Measurements from ENCODE around the gene ASIC3.
"Not testable (repeated sequence)": the region's sequence is repeated elsewhere in the genome, so short reads cannot be mapped to it uniquely, and the experiment has no call there.

Gene ASIC3

DNA sequence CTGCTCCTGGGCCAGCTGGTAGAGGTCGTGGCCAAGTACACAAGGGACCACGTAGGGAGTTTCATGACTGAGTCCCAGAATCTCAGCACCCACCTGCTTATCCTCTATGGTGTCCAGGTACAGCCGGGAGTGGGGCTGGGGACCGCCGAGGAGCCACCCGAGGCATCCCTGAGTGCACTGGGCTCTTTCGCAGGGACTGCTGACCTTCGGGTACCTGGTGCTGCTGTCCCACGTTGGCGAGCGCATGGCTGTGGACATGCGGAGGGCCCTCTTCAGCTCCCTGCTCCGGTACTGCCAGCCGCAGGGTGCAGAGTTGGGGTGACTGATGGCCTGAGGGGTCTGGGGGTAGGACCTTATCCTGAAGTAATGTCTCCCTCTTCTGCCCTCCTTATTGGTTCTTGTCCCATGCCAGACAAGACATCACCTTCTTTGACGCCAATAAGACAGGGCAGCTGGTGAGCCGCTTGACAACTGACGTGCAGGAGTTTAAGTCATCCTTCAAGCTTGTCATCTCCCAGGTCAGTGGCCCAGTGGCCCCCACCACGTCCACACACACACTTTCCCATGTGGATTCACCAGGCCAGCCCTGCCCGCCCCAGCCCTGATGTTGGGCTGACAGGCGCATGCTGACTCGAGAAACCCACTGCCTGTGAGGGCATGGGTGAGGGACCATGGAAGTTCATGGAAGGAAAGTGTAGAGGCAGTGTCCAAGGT, 13.9 kb upstream of the ASIC3 start:
- DNase-seq, result no peak

GRCh38 chr7:151035026-151035717, 13.2 kb upstream of the ASIC3 start:
- no peak for DNase-seq

DNA sequence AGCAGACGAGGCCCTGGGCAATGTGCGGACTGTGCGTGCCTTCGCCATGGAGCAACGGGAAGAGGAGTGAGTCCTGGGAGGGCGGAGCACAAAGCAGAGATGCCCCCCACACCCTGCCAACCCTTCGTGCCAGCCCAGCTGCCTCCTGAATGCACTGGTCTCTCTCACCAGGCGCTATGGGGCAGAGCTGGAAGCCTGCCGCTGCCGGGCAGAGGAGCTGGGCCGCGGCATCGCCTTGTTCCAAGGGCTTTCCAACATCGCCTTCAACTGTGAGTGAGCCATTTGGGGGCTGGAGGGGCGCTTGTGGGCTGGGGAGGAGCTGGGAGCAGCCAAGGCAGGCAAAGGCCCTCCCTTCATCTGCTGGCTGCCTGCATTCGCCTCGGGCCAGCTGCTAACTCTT, 12.4 kb upstream of the ASIC3 start:
- DNase-seq, result no peak

DNA sequence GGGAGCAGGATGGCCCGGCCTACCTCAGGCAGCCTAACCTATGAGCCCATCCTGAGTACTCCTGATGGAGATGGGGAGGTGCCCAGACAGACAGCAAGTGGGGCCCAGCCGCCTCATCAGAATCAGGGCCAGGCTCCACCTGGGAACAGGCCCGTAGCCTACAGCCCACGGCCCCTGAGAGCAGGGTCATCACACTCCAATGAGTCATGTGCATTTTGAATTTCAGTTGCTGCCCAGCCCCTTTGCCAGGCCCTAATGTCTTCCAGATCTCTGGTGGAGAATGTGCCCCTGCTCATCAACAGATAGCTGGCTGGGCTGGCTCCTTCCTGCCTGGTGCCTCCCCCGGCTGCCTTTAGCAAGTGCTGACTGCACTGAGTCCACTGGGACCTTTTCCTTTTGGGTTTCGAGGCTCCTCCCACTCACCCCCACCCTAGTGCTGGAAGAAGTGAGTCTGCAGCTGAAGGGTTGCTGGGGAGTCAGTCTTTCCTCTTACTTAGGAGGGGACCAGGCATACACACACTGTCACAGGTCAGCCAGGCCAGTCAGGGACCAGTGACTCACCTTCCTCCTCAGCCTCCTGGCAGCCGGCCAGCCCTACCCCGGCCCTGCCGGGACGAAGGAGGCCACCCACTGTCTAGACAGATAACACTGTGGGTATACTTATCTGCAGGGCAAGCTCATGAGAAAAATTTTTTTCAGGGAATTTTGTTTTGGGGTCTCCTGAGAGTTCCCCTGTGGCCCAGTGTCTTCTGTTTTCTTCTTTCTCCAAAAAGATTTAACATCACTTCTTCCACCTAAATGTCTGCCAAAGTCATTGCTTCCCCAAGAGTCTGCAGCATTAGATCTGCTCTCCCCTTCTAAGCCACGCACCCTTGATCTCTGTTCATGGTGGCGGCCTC, 9.1 kb upstream of the ASIC3 start:
- peak; percentile 33 for DNase-seq

- DNase-seq, result no peak
Observed at GRCh38 chr7:151039850-151040548, 8.3 kb upstream of the ASIC3 start.

- no peak for DNase-seq
Observed at GRCh38 chr7:151040616-151041375, 7.5 kb upstream of the ASIC3 start.

- DNase-seq, result not testable (repeated sequence)
Observed at GRCh38 chr7:151043449-151043848, 4.9 kb upstream of the ASIC3 start.

- DNase-seq, result no peak
Observed at GRCh38 chr7:151043959-151044358, 4.4 kb upstream of the ASIC3 start.

DNA sequence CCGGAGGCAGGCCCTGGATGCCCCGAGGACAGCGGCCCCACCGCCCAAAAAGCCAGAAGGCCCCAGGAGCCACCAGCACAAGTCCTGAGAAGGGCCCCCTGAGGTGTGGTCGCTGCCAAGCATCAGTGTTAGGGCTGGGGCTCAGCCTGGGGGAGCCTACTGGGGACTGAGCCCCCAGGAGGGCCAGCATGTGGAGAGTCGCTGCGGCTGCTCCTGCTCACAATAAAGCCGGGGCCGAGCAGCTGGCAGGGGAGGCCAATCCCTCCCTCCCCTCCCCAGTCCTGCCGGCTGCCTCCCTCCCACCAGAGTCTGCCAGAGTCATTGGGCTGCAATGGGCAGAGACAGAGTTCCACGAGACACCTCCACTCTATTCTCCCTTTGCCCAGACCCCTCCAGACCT, 3.1 kb upstream of the ASIC3 start:
- no peak for DNase-seq

DNA sequence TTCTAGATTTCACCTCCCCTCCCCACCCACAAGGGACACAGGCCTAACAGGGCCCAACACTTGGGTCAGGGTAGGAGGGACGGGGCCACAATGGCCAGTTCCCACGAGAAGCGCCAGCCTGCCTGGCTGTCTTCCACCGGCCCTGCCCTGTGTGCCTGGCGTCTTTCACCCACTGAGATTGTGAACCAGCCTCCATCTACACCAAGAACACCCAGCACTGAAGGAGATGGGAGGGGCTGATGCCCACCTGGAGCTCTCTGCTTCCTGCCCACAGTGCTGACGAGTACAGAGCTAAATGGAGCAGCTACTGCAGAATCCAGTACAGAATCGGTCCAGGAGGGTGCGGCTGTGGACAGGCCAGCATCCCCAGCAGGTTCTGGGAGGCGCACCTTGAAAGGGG, 2.4 kb upstream of the ASIC3 start:
- DNase-seq, result no peak

- no peak for DNase-seq
Observed at GRCh38 chr7:151046603-151047573, 1.4 kb upstream of the ASIC3 start.

- no peak for DNase-seq
Observed at GRCh38 chr7:151048911-151049463, 656 bp downstream of the ASIC3 start.

GRCh38 chr7:151051108-151051507, 2.8 kb downstream of the ASIC3 start:
- peak; percentile 58 for DNase-seq

DNA sequence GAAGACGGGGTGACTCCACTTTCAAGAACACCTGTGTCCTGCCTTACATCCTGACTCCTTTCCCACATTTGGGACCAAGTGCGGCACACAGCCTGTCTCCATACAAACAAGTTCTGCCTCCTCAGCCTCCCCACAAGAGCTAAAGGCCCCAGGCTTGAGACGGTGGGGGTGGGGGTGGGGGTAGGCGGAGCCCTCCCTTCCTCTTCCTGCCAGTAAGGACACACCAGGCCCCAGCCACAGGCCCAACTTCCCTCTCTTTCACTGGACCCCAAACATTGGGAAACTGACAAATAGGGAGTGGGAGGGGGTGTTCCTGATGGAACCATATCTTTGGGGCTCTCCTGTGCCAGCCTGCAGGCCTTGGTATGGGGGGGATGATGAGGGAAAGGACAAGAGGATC, 4.8 kb downstream of the ASIC3 start:
- DNase-seq, result no peak

DNA sequence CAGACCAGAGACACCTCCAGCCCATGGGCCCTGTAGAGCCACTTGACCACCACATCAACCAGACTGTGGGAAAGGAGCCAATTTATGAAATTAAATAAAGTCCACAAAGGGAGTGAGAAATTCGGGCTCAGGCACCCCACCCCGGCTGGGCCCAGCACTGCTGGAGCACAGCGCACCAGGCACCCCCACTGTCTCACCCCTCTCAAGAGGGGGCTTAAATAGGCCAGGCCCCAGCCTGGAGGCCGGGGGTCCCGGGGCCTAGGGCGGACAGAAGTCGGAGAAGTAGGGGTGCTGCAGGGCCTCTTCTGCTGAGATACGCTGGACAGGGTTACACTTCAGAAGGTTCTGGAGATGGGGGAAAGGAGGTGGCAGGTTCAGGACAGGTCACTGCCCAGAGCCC, 5.4 kb downstream of the ASIC3 start:
- DNase-seq, result no peak

- no peak for DNase-seq
Observed at GRCh38 chr7:151056283-151056665, 7.9 kb downstream of the ASIC3 start.

DNA sequence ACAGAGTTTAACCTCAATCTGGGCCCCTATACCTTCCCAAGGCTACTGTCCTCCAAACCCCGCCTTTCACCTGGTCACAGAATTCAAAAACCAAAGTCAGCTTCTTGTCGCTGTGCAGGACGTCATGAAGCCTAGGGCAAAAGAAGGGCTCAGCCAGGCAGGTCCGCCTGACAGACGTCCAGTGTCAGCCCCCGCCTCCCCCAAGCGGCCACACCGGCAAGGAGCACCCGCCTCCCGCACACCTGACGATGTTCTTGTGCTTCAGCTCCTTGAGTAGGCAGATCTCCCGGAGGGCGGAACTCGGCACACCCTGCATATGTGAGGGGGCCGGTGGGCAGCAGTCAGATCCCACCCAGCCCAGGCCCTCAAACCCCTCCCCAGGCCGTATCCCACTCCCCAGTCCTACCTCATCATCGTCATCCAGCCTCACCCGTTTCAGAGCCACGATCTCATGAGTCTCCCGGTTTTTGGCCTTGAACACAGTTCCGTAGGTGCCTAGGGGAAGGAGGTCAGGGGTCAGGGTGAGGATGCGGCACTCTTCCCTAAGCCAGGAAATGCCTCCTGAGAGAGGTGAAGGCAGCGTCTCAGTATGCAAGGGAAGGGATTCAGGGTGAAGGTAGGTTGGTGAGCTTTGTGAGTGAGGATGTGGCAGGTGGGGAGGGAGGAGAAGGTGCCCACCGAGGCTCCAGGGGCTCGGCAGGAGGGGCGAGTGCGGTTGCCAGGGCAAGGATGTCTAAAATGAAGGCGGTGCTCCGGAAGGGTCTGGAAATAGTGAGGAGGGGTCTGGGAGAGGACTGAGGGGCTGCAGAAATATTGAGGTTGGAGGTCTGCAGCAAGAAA, 8.6 kb downstream of the ASIC3 start:
- DNase-seq, result no peak

GRCh38 chr7:151057506-151057988, 9.2 kb downstream of the ASIC3 start, which contains the start of gene CDK5:
Gene CDK5 (minus strand): TSS chr7:151057897. CDS start chr7:151057848, 49 bp downstream.
- no peak for DNase-seq
